HG02571 (cell line): Measurements from ENCODE around the gene STOM.
"Not testable (repeated sequence)": the region's sequence is repeated elsewhere in the genome, so short reads cannot be mapped to it uniquely, and the experiment has no call there.

Experiments
- ATAC-seq: cut with Tn5 transposase; IDR thresholded peaks from one replicate; pipeline ENCODE4 v1.9.1; 2021; ENCODE audit warnings: mild to moderate bottlenecking, moderate library complexity; ENCODE audit not compliant: unreplicated experiment

STOM gene

GRCh38 chr9:121303456-121304451 lies 66.3 kb downstream of the STOM start:
- no peak for ATAC-seq

GRCh38 chr9:121302786-121303185 lies 67.3 kb downstream of the STOM start:
- ATAC-seq: no peak

GRCh38 chr9:121302341-121302740 lies 67.7 kb downstream of the STOM start:
- ATAC-seq: no peak

GRCh38 chr9:121301881-121302286 lies 68.2 kb downstream of the STOM start:
- ATAC-seq: no peak

- no peak for ATAC-seq
Observed at GRCh38 chr9:121300283-121301119, 69.5 kb downstream of the STOM start.

GRCh38 chr9:121299467-121300282 lies 70.4 kb downstream of the STOM start:
- ATAC-seq: no peak

GRCh38 chr9:121298689-121299466 lies 71.2 kb downstream of the STOM start:
- ATAC-seq: no peak

GRCh38 chr9:121298016-121298538 lies 72.0 kb downstream of the STOM start:
- no peak for ATAC-seq

- ATAC-seq: no peak
Observed at GRCh38 chr9:121297389-121297788, 72.7 kb downstream of the STOM start.

GRCh38 chr9:121296213-121297127 lies 73.6 kb downstream of the STOM start:
- no peak for ATAC-seq

- no peak for ATAC-seq
Observed at GRCh38 chr9:121295662-121296191, 74.3 kb downstream of the STOM start.

GRCh38 chr9:121294866-121295661 lies 75.0 kb downstream of the STOM start:
- ATAC-seq: no peak

GRCh38 chr9:121294151-121294743 lies 75.8 kb downstream of the STOM start:
- ATAC-seq: no peak

- ATAC-seq: no peak
Observed at GRCh38 chr9:121292801-121293241, 77.2 kb downstream of the STOM start.

- ATAC-seq: no peak
Observed at GRCh38 chr9:121292051-121292450, 78.0 kb downstream of the STOM start.

- ATAC-seq: not testable (repeated sequence)
Observed at GRCh38 chr9:121291536-121291935, 78.5 kb downstream of the STOM start.

GRCh38 chr9:121289772-121290370 lies 80.2 kb downstream of the STOM start:
- ATAC-seq: no peak
